B cell (primary cell): ENCODE data around the gene MYL5. TPM values are rescaled to one million over a fixed set of nuclear protein-coding genes. Genes with fewer than 3 reads are reported as not detected.
A peak's percentile ranks its signal among the peaks of the same experiment; 100 is the strongest.
"Not testable (repeated sequence)": the region's sequence is repeated elsewhere in the genome, so short reads cannot be mapped to it uniquely, and the experiment has no call there.

Source experiments
- ATAC-seq: fragments of 200-7000 bp; cut with Tn5 transposase; one replicate; pipeline ENCODE4 v1.10.0; 2021; ENCODE audit warnings: low read depth, mild to moderate bottlenecking, moderate number of reproducible peaks, moderate library complexity
- CTCF ChIA-PET: fragments of 350-600 bp; sonication (Branson Sonifier 250); formaldehyde crosslinking; loops from one replicate; lab custom pipeline; 2021; ENCODE audit warnings: antibody characterized with exemption, inconsistent platforms; lab: Charles Lee
- POLR2A ChIA-PET: fragments of 350-600 bp; sonication (Branson Sonifier 250); formaldehyde crosslinking; loops from one replicate; lab custom pipeline; 2021; ENCODE audit warnings: antibody characterized with exemption; lab: Charles Lee
- DNase-seq: peaks from one replicate; pipeline ENCODE4 v3.0.0; 2013
- H2AFZ ChIP-seq: 2 replicates; pipeline ENCODE4 v1.6.1; 2012; ENCODE audit warnings: mild to moderate bottlenecking, low read depth, low read length; ENCODE audit not compliant: insufficient read depth, poor library complexity, severe bottlenecking
- H3K27ac ChIP-seq, 2 donors: 1 replicate in 1 of 2; 2 replicates in 1 of 2; pipeline ENCODE4 v1.5.1; 2012 to 2013; ENCODE audit warnings: low read length in 2 of 2, mild to moderate bottlenecking in 2 of 2, moderate library complexity in 1 of 2
- H3K27me3 ChIP-seq, 4 experiments: fragments of 200-600 bp in 1 of 4; sonication (generic) in 1 of 4; replicated peaks in 1 of 4; 1 replicate in 2 of 4; 2 replicates in 2 of 4; pipeline versions ENCODE4 v1.6.1 to v1.7.0; 2013 to 2016; ENCODE audit warnings: low read length in 3 of 4, mild to moderate bottlenecking in 2 of 4, mixed read lengths in 1 of 4, moderate library complexity in 1 of 4; ENCODE audit not compliant: insufficient read depth in 4 of 4, control insufficient read depth in 3 of 4; ENCODE audit errors: control extremely low read depth in 1 of 4
- H3K36me3 ChIP-seq, 2 experiments: replicated peaks in 1 of 2; 1 replicate in 1 of 2; 2 replicates in 1 of 2; pipeline versions ENCODE4 v1.6.1 to v1.7.1; 2013; ENCODE audit warnings: low read length in 1 of 2; ENCODE audit not compliant: insufficient read depth in 2 of 2, control insufficient read depth in 1 of 2; ENCODE audit errors: control extremely low read depth in 1 of 2, extremely low read depth in 1 of 2
- H3K4me1 ChIP-seq, 2 donors: fragments of 200-600 bp in 1 of 2; sonication (generic) in 1 of 2; 1 replicate in 1 of 2; 2 replicates in 1 of 2; pipeline versions ENCODE4 v1.5.1 to v1.6.1; 2013 to 2017; ENCODE audit warnings: low read length in 2 of 2; ENCODE audit not compliant: control insufficient read depth in 2 of 2, insufficient read depth in 2 of 2
- H3K4me2 ChIP-seq: replicated peaks from 2 replicates; pipeline ENCODE3; 2012; ENCODE audit warnings: mild to moderate bottlenecking, low read depth, low read length; ENCODE audit not compliant: poor library complexity, severe bottlenecking
- H3K4me3 ChIP-seq, 5 experiments: fragments of 200-600 bp in 1 of 5; sonication (generic) in 1 of 5; 1 replicate in 3 of 5; 2 replicates in 2 of 5; pipeline versions ENCODE4 v1.5.1 to v1.7.0; 2011 to 2016; ENCODE audit warnings: low read length in 4 of 5, mild to moderate bottlenecking in 4 of 5, low read depth in 2 of 5, control low read depth in 1 of 5, moderate library complexity in 1 of 5; ENCODE audit not compliant: insufficient read depth in 1 of 5; ENCODE audit errors: control extremely low read depth in 1 of 5, extremely low read depth in 1 of 5
- H3K79me2 ChIP-seq: fragments of 200-600 bp; sonication (generic); one replicate; pipeline ENCODE4 v1.6.0; 2016; ENCODE audit warnings: low read length; ENCODE audit not compliant: control insufficient read depth, insufficient read depth
- H3K9ac ChIP-seq: fragments of 200-600 bp; sonication (generic); 2 replicates; pipeline ENCODE4 v1.6.1; 2017; ENCODE audit warnings: mild to moderate bottlenecking, low read length, moderate library complexity
- H3K9me3 ChIP-seq, 3 donors: one replicate each; pipeline versions ENCODE4 v1.6.1 to v1.7.1; 2013; ENCODE audit warnings: low read length in 2 of 3; ENCODE audit not compliant: control insufficient read depth in 2 of 3, insufficient read depth in 1 of 3; ENCODE audit errors: control extremely low read depth in 1 of 3
- H4K20me1 ChIP-seq: 2 replicates; pipeline ENCODE4 v1.6.0; 2012; ENCODE audit warnings: mild to moderate bottlenecking, low read length; ENCODE audit not compliant: insufficient read depth, control insufficient read depth, poor library complexity, severe bottlenecking
- H3K27ac Mint-ChIP-seq: one replicate; pipeline ENCODE4 v1.8.0; 2021; ENCODE audit warnings: mixed read lengths
- H3K27me3 Mint-ChIP-seq: one replicate; pipeline ENCODE4 v1.8.0; 2021; ENCODE audit warnings: mixed read lengths
- H3K4me1 Mint-ChIP-seq: one replicate; pipeline ENCODE4 v1.8.0; 2021; ENCODE audit warnings: mixed read lengths
- H3K4me3 Mint-ChIP-seq: one replicate; pipeline ENCODE4 v1.8.0; 2021; ENCODE audit warnings: mixed read lengths
- H3K9me3 Mint-ChIP-seq: one replicate; pipeline ENCODE4 v1.8.0; 2022; ENCODE audit warnings: mixed read lengths; ENCODE audit not compliant: insufficient read depth
- CTCF ChIP-seq: fragments of 200-600 bp; IDR thresholded peaks from one replicate; pipeline ENCODE4 v1.8.0; 2022; ENCODE audit warnings: antibody characterized with exemption, mild to moderate bottlenecking
- EZH2 ChIP-seq: IDR thresholded peaks from 2 replicates; pipeline ENCODE4 v1.6.1; 2012; ENCODE audit warnings: borderline replicate concordance, low read depth, mild to moderate bottlenecking, moderate library complexity, low read length; ENCODE audit not compliant: insufficient read depth, poor library complexity, severe bottlenecking
- WGBS: methylation state at CpG from one replicate; pipeline ENCODE4 v1.1.5; 2013; ENCODE audit warnings: missing lambda C conversion rate; ENCODE audit not compliant: insufficient coverage; 5-methylcytosine and 5-hydroxymethylcytosine counted together
- intact Hi-C: fragments of 100-400 bp; cut with micrococcal nuclease; formaldehyde crosslinking; loops from one replicate; pipeline ENCODE4 v1.10.0; 2022
- polyA plus RNA-seq: library from polyadenylated mRNA; depleted of rRNA; stranded (reverse); fragments of >200 nt; gene quantifications from 2 replicates; pipeline ENCODE4 v1.2.3, GENCODE V29; 2012
- total RNA-seq, 2 donors: library from RNA; stranded (reverse); fragments of 120-200 nt in 1 of 2; gene quantifications; 1 replicate in 1 of 2; 2 replicates in 1 of 2; pipeline versions ENCODE4 v1.2.3 to v1.2.4, GENCODE V29; 2013 to 2022

MYL5 gene
- total and polyA plus RNA-seq, 2 donors (not counting 1 experiment from before 2014, with no cell fraction given): 16.9 to 38.3 TPM

DNA sequence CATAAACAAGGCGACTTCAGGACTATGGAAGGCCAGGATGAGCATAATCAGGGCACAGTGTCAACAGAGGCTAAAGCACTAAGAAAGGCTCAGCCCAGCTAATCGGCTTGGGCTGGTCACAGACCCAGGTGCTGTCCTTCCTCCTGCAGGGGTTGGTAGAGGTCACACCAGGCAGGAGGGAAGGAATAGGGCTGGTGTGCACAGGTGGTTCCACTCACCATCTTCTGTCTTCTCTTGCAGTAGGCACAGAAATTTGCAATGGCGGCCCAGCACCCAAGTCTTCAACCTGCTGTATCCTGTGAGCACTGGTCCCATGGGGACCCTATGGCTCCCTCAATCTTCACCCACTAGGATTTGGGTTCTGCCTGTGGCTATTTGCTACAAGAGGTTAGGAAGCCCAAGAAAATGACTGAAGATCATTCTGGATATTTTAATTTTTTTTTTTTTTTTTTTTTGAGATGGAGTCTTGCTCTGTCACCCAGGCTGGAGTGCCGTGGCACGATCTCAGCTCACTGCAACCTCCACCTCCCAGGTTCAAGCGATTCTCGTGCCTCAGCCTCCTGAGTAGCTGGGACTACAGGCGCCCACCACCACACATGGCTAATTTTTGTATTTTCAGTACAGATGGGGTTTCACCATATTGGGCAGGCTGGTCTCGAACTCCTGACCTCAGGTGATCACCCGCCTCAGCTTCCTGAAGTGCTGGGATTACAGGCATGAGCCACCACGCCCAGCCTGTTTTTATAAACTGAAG is 4.4 kb upstream of the MYL5 start:
- H3K27ac ChIP-seq, H2AFZ ChIP-seq, H4K20me1 ChIP-seq, H3K27me3 Mint-ChIP-seq, ATAC-seq, H3K27me3 ChIP-seq, H3K27ac Mint-ChIP-seq, DNase-seq, H3K4me3 ChIP-seq, H3K4me2 ChIP-seq, H3K9me3 Mint-ChIP-seq, H3K9ac ChIP-seq, H3K4me1 Mint-ChIP-seq, H3K4me3 Mint-ChIP-seq, POLR2A ChIA-PET, H3K9me3 ChIP-seq, CTCF ChIA-PET: not testable (repeated sequence)
- intact Hi-C loops: loop anchor here (10.0 kb wide), 1 partner anchor 615 kb away; the partner anchor contains the start of gene MAEA
- Histone ChIP-seq H3K36me3 (peaks cover 0 to 17% of the 10 kb centered on the region in 2 experiments), H3K79me2 (peaks cover 16% of the 10 kb centered on the region), H3K4me1 (peaks cover 9 to 11% of the 10 kb centered on the region in 2 donors)
- 96% methylated on average over 4 of the region's 11 CpGs for WGBS

DNA sequence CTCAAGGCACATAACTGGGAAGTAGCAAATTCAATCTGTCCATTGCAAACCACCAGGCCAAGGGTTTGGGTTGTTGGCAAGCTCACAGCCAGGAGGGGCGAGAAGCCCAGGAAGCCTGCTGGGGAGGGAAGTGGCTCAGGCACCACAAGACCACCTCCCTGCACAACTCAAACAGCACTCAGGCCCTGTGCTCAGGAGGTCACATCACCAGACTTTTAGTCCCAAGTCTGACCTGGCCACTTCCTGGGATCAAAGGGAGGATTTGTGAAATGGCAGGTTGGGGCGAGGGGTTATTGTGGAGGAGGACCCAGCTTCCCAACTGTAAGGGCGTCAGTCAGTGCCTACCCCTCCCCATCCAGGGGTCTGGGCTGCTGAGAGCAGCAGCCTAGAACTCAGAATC is 2.6 kb upstream of the MYL5 start:
- Histone ChIP-seq H2AFZ (no peak overlapping the region), H3K27me3 (no peaks in the 10 kb centered on the region), H4K20me1 (peaks cover 4% of the 10 kb centered on the region), H3K4me1 (peaks cover 26 to 29% of the 10 kb centered on the region in 2 donors), H3K36me3 (peaks cover 0 to 17% of the 10 kb centered on the region in 2 experiments), H3K4me2 (no peak overlapping the region), H3K4me3 (no peak overlapping the region), H3K27ac (no peak overlapping the region), H3K79me2 (peaks cover 22% of the 10 kb centered on the region), H3K9me3 (no peaks in the 10 kb centered on the region), H3K9ac (no peak overlapping the region)
- peak overlapping the region; percentile 41 for H3K27ac Mint-ChIP-seq
- TF ChIP-seq CTCF (no peak), EZH2 (no peak)
- WGBS: 100% methylated on average over 1 of the region's 3 CpGs
- H3K27me3 Mint-ChIP-seq: no peaks in the 10 kb centered on the region
- ChIA-PET CTCF (no interaction called here), POLR2A (no interaction called here)
- H3K9me3 Mint-ChIP-seq: no peaks in the 10 kb centered on the region
- no peak for ATAC-seq
- peaks cover 22% of the 10 kb centered on the region for H3K4me1 Mint-ChIP-seq
- intact Hi-C loops: loop anchor here (10.0 kb wide), 1 partner anchor 613 kb away; the partner anchor contains the start of gene MAEA
- no peak for DNase-seq
- peak overlapping the region; percentile 19 for H3K4me3 Mint-ChIP-seq
